ENCODE measurements around the gene ZDHHC3.

ZDHHC3 gene

GRCh38 chr3:44890852-44891251 is 85.1 kb downstream of the ZDHHC3 start:
- DNase-seq, result no peak

GRCh38 chr3:44890258-44890657 is 85.7 kb downstream of the ZDHHC3 start:
- DNase-seq, result no peak

- DNase-seq, result no peak
These were observed 88.9 kb downstream of the ZDHHC3 start for GRCh38 chr3:44887101-44887500.

GRCh38 chr3:44886561-44886960 is 89.4 kb downstream of the ZDHHC3 start:
- DNase-seq, result no peak

DNA sequence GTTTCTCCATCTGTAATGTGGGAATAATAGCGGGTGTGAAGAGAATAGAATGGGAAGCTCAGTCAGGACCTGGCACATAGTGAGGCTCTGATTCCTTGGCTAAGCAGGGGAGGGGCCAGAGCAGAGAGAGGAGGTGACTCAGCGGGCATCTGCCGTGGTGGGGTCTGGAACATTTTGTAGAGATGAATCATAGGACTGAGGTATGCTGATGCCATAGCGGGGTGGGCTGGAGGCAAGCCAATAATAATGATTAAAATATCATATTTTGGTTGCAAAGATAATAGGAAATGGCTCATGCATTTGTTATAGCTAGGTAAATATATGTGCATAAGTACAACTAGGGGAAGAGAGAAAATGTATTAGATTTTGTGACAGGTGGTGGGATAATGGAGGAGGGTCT is 90.4 kb downstream of the ZDHHC3 start:
- DNase-seq, result no peak

DNA sequence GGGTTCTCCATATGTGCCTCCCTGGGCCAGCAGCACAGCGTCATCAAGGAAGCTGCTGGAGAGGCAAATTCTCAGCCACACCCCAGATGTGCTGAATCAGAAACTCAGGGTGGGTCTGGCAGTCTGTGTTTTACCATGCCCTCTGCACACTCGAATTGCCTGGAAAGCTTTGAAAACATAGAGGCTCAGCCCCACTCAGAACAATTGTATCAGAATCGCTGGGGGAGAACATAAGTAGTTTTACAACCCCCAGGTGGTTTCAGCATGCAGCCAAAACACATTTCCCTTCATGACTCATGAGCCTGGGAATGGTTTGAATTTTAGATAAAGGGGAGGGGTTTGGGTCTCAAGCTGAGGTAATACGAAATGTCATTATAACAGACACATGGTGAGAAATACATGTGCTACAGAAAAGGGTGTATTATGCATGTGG is 92.0 kb downstream of the ZDHHC3 start:
- DNase-seq, result no peak

DNA sequence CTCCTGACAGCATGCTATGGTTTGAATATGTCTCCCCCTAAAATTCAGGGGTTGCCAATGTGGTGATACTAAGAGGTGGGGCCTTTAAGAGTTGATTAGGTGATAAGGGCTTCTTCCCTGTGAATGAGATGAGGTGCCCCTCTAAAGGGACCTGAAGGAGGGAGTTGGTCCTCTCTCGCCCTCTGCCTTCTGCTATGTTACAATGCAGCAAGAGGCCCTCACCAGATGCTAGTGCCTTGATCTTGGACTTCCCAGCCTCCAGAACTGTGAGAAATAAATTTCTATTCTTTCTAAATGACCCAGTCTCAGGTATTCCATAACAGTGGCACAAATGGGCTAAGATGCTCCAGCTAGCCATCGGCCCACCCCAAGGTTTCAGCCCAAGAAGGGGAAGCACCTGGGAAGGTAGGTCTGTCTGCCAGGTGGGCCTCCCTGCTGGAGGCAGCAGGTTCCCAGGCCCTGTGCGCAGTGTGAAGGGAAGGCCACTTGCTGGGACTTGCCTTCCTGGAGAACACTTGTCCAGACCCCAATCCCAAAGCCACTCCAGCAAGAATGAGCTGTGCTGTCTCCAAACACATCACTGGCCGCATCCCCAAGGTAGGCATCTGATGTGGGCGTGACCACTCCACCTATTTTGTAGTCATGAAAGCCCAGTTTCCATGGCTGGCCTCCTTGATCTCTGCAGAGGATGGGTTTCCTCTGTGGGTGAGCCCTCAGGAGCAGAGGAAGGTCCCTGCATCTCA is 92.6 kb downstream of the ZDHHC3 start:
- no peak for DNase-seq

DNA sequence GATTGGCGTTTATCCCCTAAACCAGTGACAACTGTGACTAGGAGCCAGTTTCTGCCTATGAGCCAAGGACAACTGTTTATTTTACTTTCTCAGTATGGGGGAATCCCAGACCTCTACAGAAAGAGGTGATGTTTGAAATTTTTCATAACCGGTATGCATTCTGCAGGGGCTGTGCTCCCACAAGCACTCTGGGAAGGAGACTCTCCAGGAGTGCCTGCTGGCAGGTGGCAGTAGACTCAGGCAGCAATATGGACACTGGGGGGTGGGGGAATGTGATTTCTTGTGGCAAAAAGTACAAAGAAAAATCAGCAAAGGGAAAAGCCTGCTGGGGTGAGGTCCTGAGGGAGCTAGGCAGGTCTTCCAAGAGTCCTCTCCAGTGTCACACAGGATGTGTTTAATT is 95.7 kb downstream of the ZDHHC3 start:
- no peak for DNase-seq

- DNase-seq, result no peak
These were observed 98.6 kb downstream of the ZDHHC3 start for GRCh38 chr3:44877333-44877732.

- no peak for DNase-seq
These were observed 100.4 kb downstream of the ZDHHC3 start for GRCh38 chr3:44875596-44875995.

Measured in suppressor macrophage treated with lipopolysaccharide for 4 hours (primary cell).